OCI-LY7 (cell line): ENCODE results near the gene DNAH9. TPM values are rescaled to one million over a fixed set of nuclear protein-coding genes. Genes with fewer than 3 reads are reported as not detected.

ENCODE experiments used
- BruUV-seq: library from RNA; stranded (reverse); fragments of 400-500 nt; replicated peaks from 2 replicates; lab custom pipeline; 2021; lab: Mats Ljungman, UMichigan
- CTCF ChIA-PET: fragments of 300-600 bp; sonication (Branson Sonifier 250); formaldehyde crosslinking; loops from one replicate; lab custom pipeline; 2022; ENCODE audit warnings: antibody characterized with exemption; ENCODE audit not compliant: unreplicated experiment; lab: Charles Lee
- POLR2A ChIA-PET: fragments of 300-600 bp; sonication (Branson Sonifier 250); formaldehyde crosslinking; loops from one replicate; lab custom pipeline; 2022; ENCODE audit warnings: antibody characterized with exemption; lab: Charles Lee
- DNase-seq: peaks from one replicate; pipeline ENCODE4 v3.0.0-alpha.2; 2015; ENCODE audit warnings: low spot score
- H2AFZ ChIP-seq: fragments of 200-600 bp; sonication (generic), shearing (Covaris generic); 2 replicates; pipeline ENCODE4 v1.6.1; 2014; ENCODE audit warnings: mild to moderate bottlenecking, antibody characterized with exemption, low read length, moderate library complexity
- H3K27ac ChIP-seq: fragments of 200-600 bp; sonication (generic); 2 replicates; pipeline ENCODE4 v1.5.1; 2014; ENCODE audit warnings: mixed run types, low read depth, mild to moderate bottlenecking, moderate library complexity, low read length, inconsistent platforms; ENCODE audit not compliant: poor library complexity, severe bottlenecking
- H3K36me3 ChIP-seq: fragments of 200-600 bp; sonication (generic); 2 replicates; pipeline ENCODE4 v1.6.1; 2014; ENCODE audit warnings: mild to moderate bottlenecking, antibody characterized with exemption, low read length, moderate library complexity, mixed read lengths; ENCODE audit not compliant: insufficient read depth
- H3K4me1 ChIP-seq: fragments of 200-600 bp; sonication (generic); 2 replicates; pipeline ENCODE4 v1.5.1; 2014; ENCODE audit warnings: mild to moderate bottlenecking, low read length; ENCODE audit not compliant: insufficient read depth, poor library complexity, severe bottlenecking
- H3K4me2 ChIP-seq: fragments of 200-600 bp; sonication (generic); 2 replicates; pipeline ENCODE4 v1.6.1; 2014; ENCODE audit warnings: mild to moderate bottlenecking, low read length
- H3K4me3 ChIP-seq: fragments of 200-600 bp; sonication (generic); 2 replicates; pipeline ENCODE4 v1.5.1; 2014; ENCODE audit warnings: mild to moderate bottlenecking, low read depth, low read length; ENCODE audit not compliant: poor library complexity, severe bottlenecking
- H3K79me2 ChIP-seq: fragments of 200-600 bp; sonication (generic); 2 replicates; pipeline ENCODE4 v1.6.1; 2016; ENCODE audit warnings: low read depth, mild to moderate bottlenecking, low read length, moderate library complexity, mixed read lengths; ENCODE audit not compliant: insufficient read depth
- H3K9me2 ChIP-seq: fragments of 200-600 bp; sonication (generic); 2 replicates; pipeline ENCODE4 v1.6.1; 2016; ENCODE audit warnings: mild to moderate bottlenecking, low read length, mixed read lengths; ENCODE audit not compliant: insufficient read depth
- H3K9me3 ChIP-seq: fragments of 200-600 bp; sonication (generic); 2 replicates; pipeline ENCODE4 v1.6.1; 2014; ENCODE audit warnings: mild to moderate bottlenecking, mixed run types, low read length, mixed read lengths
- H4K20me1 ChIP-seq: fragments of 200-600 bp; sonication (generic); 2 replicates; pipeline ENCODE4 v1.6.1; 2014; ENCODE audit warnings: mild to moderate bottlenecking, antibody characterized with exemption, low read length, moderate library complexity, mixed read lengths; ENCODE audit not compliant: insufficient read depth
- EZH2phosphoT487 ChIP-seq: fragments of 200-600 bp; sonication (generic); IDR thresholded peaks from 2 replicates; pipeline ENCODE4 v1.6.1; 2018; ENCODE audit warnings: low read depth, borderline replicate concordance, mild to moderate bottlenecking, mixed run types, antibody characterized with exemption, low read length, moderate library complexity, mixed read lengths
- intact Hi-C: fragments of 100-400 bp; cut with micrococcal nuclease; formaldehyde crosslinking; loops from one replicate; pipeline ENCODE4 v1.10.0; 2022; ENCODE audit not compliant: unreplicated experiment
- total RNA-seq, 2 experiments: library from RNA; depleted of rRNA in 1 of 2; stranded (reverse); fragments of >200 nt in 1 of 2; shearing (Covaris generic) in 1 of 2; gene quantifications; 2 replicates each; pipeline ENCODE4 v1.2.3, GENCODE V29; 2014 to 2022
- TF ChIP-seq, protein P1 (sequence below): fragments of 200-600 bp; sonication (generic); conservative IDR thresholded peaks from 2 replicates; pipeline ENCODE4 v1.5.1; 2014; ENCODE audit warnings: mild to moderate bottlenecking, antibody characterized with exemption, low read length, moderate library complexity, mixed read lengths

The DNAH9 gene
- total RNA-seq, 2 experiments from 2014 or later = not detected

DNA sequence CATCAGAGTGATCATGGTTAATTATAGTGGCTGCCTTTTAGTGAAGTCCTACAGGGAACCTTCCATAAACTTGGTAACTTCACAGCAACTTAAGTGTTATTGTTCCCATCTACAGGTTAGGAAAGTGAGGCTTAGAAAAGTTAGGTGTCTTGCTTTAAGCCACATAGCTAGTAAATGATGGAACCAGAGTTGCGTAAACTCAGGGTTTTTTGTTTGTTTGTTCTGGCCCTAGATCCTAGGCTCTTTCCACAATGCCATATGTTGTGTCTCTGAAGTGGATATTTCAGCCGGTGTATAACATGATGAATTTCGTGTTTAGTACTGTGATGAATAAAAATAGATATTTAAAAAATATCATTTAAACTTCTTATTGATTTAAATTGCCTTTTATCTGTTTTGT, 27.6 kb downstream of the DNAH9 start:
- Histone ChIP-seq H3K36me3 (no peaks in the 10 kb centered on the region), H3K27ac (no peak overlapping the region), H2AFZ (no peak overlapping the region), H3K9me3 (no peaks in the 10 kb centered on the region), H3K4me3 (no peak overlapping the region), H3K79me2 (no peaks in the 10 kb centered on the region), H3K9me2 (no peaks in the 10 kb centered on the region), H3K4me1 (no peaks in the 10 kb centered on the region), H4K20me1 (no peaks in the 10 kb centered on the region), H3K4me2 (no peak overlapping the region)
- no TSS peak for BruUV-seq
- TF ChIP-seq, protein P1, sequence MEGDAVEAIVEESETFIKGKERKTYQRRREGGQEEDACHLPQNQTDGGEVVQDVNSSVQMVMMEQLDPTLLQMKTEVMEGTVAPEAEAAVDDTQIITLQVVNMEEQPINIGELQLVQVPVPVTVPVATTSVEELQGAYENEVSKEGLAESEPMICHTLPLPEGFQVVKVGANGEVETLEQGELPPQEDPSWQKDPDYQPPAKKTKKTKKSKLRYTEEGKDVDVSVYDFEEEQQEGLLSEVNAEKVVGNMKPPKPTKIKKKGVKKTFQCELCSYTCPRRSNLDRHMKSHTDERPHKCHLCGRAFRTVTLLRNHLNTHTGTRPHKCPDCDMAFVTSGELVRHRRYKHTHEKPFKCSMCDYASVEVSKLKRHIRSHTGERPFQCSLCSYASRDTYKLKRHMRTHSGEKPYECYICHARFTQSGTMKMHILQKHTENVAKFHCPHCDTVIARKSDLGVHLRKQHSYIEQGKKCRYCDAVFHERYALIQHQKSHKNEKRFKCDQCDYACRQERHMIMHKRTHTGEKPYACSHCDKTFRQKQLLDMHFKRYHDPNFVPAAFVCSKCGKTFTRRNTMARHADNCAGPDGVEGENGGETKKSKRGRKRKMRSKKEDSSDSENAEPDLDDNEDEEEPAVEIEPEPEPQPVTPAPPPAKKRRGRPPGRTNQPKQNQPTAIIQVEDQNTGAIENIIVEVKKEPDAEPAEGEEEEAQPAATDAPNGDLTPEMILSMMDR = no peak
- TF ChIP-seq EZH2phosphoT487 = no peak
- ChIA-PET CTCF (no interaction called here), POLR2A (no interaction called here)
- intact Hi-C loops = no loop called here
- no peak for DNase-seq

- Histone ChIP-seq H3K4me1 (no peaks in the 10 kb centered on the region), H3K79me2 (no peaks in the 10 kb centered on the region), H3K9me3 (no peaks in the 10 kb centered on the region), H4K20me1 (no peaks in the 10 kb centered on the region), H3K4me2 (no peak overlapping the region), H3K9me2 (no peaks in the 10 kb centered on the region), H3K36me3 (no peaks in the 10 kb centered on the region), H3K27ac (no peak overlapping the region), H3K4me3 (no peak overlapping the region), H2AFZ (no peak overlapping the region)
- TF ChIP-seq, protein P1 = no peak
- TF ChIP-seq EZH2phosphoT487 = no peak
- intact Hi-C loops = no loop called here
- DNase-seq = no peak
- BruUV-seq = no TSS peak
- POLR2A ChIA-PET = no interaction called here
- CTCF ChIA-PET = no interaction called here
Measured at GRCh38 chr17:11627301-11627940, 29.2 kb downstream of the DNAH9 start.

DNA sequence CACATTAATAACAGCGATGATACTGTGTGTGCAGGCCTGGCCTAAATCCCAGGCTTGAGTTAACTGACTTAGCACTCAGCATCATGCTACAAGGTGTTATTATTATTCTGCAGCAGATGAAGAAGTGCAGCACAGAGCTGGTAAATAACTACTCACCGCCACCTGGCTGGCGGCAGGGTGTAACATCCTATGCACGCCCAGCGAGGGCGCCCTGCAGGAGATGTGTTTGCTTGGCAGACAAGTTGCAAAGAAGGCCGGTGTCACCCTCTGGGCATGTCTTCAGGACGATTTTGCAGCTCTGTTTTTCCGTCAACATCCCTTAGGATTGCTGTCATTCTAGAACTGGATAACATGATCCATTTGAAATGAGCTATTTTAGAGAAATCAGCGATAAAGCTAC, 30.1 kb downstream of the DNAH9 start:
- no peaks in the 10 kb centered on the region for H3K9me3 ChIP-seq
- H3K4me2 ChIP-seq = no peak overlapping the region
- H4K20me1 ChIP-seq = no peaks in the 10 kb centered on the region
- no peak overlapping the region for H2AFZ ChIP-seq
- BruUV-seq = no TSS peak
- no peaks in the 10 kb centered on the region for H3K4me1 ChIP-seq
- H3K4me3 ChIP-seq = no peak overlapping the region
- no peaks in the 10 kb centered on the region for H3K9me2 ChIP-seq
- no peaks in the 10 kb centered on the region for H3K36me3 ChIP-seq
- CTCF ChIA-PET = no interaction called here
- POLR2A ChIA-PET = no interaction called here
- intact Hi-C loops = no loop called here
- no peak for TF ChIP-seq EZH2phosphoT487
- TF ChIP-seq, protein P1 = no peak
- H3K79me2 ChIP-seq = no peaks in the 10 kb centered on the region
- no peak for DNase-seq
- H3K27ac ChIP-seq = no peak overlapping the region
